Neuronal stem cell (in vitro differentiated cells): Measurements from ENCODE around the gene MORC3.

Experiments used
- DNase-seq: peaks from one replicate; pipeline ENCODE4 v3.0.0-alpha.2; 2013; ENCODE audit warnings: low spot score
- H2AFZ ChIP-seq: one replicate; pipeline ENCODE4 v1.6.1; 2013; ENCODE audit warnings: mild to moderate bottlenecking, low read length, inconsistent platforms
- H2AK5ac ChIP-seq: 2 replicates; pipeline ENCODE4 v1.6.1; 2013; ENCODE audit warnings: low read depth, mild to moderate bottlenecking, inconsistent platforms, low read length, moderate library complexity, mixed read lengths
- H2BK120ac ChIP-seq: 2 replicates; pipeline ENCODE4 v1.6.1; 2013; ENCODE audit warnings: low read depth, mild to moderate bottlenecking, inconsistent platforms, low read length, moderate library complexity, mixed read lengths
- H2BK12ac ChIP-seq: one replicate; pipeline ENCODE4 v1.6.1; 2013; ENCODE audit warnings: low read length, inconsistent platforms
- H2BK15ac ChIP-seq: 2 replicates; pipeline ENCODE4 v1.6.1; 2013; ENCODE audit warnings: mild to moderate bottlenecking, low read length, inconsistent platforms, mixed read lengths
- H2BK5ac ChIP-seq: one replicate; pipeline ENCODE4 v1.6.1; 2013; ENCODE audit warnings: inconsistent platforms, mild to moderate bottlenecking, low read length, moderate library complexity
- H3K14ac ChIP-seq: one replicate; pipeline ENCODE4 v1.6.1; 2013; ENCODE audit warnings: low read length, inconsistent platforms
- H3K18ac ChIP-seq: 2 replicates; pipeline ENCODE4 v1.6.1; 2013; ENCODE audit warnings: low read length, inconsistent platforms
- H3K23ac ChIP-seq: 2 replicates; pipeline ENCODE4 v1.6.1; 2013; ENCODE audit warnings: low read depth, mild to moderate bottlenecking, mixed read lengths, low read length, inconsistent platforms; ENCODE audit not compliant: poor library complexity
- H3K27ac ChIP-seq: replicated peaks from 3 replicates; pipeline ENCODE4 v1.5.1; 2013; ENCODE audit warnings: low read length, inconsistent platforms
- H3K27me3 ChIP-seq, 3 experiments: 2 replicates each; pipeline ENCODE4 v1.6.1; 2013; ENCODE audit warnings: low read length in 3 of 3, mild to moderate bottlenecking in 2 of 3, inconsistent platforms in 1 of 3, low read depth in 1 of 3, mixed read lengths in 1 of 3, moderate library complexity in 1 of 3; ENCODE audit not compliant: control insufficient read depth in 3 of 3, insufficient read depth in 3 of 3
- H3K36me3 ChIP-seq, 2 donors: replicated peaks in 1 of 2; 2 replicates each; pipeline ENCODE4 v1.6.1; 2013; ENCODE audit warnings: low read length in 2 of 2; ENCODE audit not compliant: control insufficient read depth in 2 of 2, insufficient read depth in 2 of 2
- H3K4ac ChIP-seq: 2 replicates; pipeline ENCODE4 v1.6.1; 2013; ENCODE audit warnings: inconsistent platforms, mild to moderate bottlenecking, low read length, moderate library complexity
- H3K4me1 ChIP-seq, 2 donors: 1 replicate in 1 of 2; 2 replicates in 1 of 2; pipeline ENCODE4 v1.6.1; 2013; ENCODE audit warnings: low read length in 2 of 2, low read depth in 1 of 2; ENCODE audit not compliant: control insufficient read depth in 2 of 2, insufficient read depth in 1 of 2
- H3K4me2 ChIP-seq: one replicate; pipeline ENCODE4 v1.6.1; 2013; ENCODE audit warnings: mild to moderate bottlenecking, low read length, inconsistent platforms; ENCODE audit not compliant: insufficient read depth, poor library complexity, severe bottlenecking
- H3K4me3 ChIP-seq, 2 donors: 2 replicates each; pipeline ENCODE4 v1.5.1; 2013; ENCODE audit warnings: low read length in 2 of 2, mild to moderate bottlenecking in 2 of 2, inconsistent platforms in 1 of 2, moderate library complexity in 1 of 2
- H3K79me1 ChIP-seq: one replicate; pipeline ENCODE4 v1.6.1; 2013; ENCODE audit warnings: low read depth, mild to moderate bottlenecking, inconsistent platforms, low read length, moderate library complexity
- H3K9ac ChIP-seq: one replicate; pipeline ENCODE4 v1.6.1; 2013; ENCODE audit warnings: mild to moderate bottlenecking, low read depth, low read length, inconsistent platforms; ENCODE audit not compliant: poor library complexity
- H3K9me3 ChIP-seq, 2 donors: replicated peaks in 1 of 2; 2 replicates each; pipeline versions ENCODE3 to v1.6.1; 2013; ENCODE audit warnings: low read length in 2 of 2, mild to moderate bottlenecking in 2 of 2, inconsistent platforms in 1 of 2, low read depth in 1 of 2, mixed read lengths in 1 of 2, moderate library complexity in 1 of 2; ENCODE audit not compliant: control insufficient read depth in 2 of 2, insufficient read depth in 1 of 2
- H4K8ac ChIP-seq: one replicate; pipeline ENCODE4 v1.6.1; 2013; ENCODE audit warnings: low read depth, mild to moderate bottlenecking, inconsistent platforms, low read length, moderate library complexity
- H4K91ac ChIP-seq: one replicate; pipeline ENCODE4 v1.6.1; 2013; ENCODE audit warnings: low read length, low read depth, mild to moderate bottlenecking, inconsistent platforms; ENCODE audit not compliant: poor library complexity
- WGBS, 2 donors: extraction: QIAGEN DNeasy Blood & Tissue Kit; methylation state at CpG; one replicate each; pipeline ENCODE4 v1.1.7; 2013; ENCODE audit warnings: missing lambda C conversion rate in 2 of 2, mixed read lengths in 1 of 2; ENCODE audit not compliant: insufficient read length in 2 of 2, insufficient replicate concordance in 1 of 2; ENCODE audit errors: extremely low coverage in 2 of 2; 5-methylcytosine and 5-hydroxymethylcytosine counted together

Gene MORC3

GRCh38 chr21:36325373-36326010 is 5.5 kb downstream of the MORC3 start:
- Histone ChIP-seq H3K9ac (no peak overlapping the region), H3K27me3 (no peaks in the 10 kb centered on the region), H3K14ac (no peak overlapping the region), H3K4me1 (peaks cover 3 to 4% of the 10 kb centered on the region in 2 donors), H4K8ac (no peak overlapping the region), H3K36me3 (peaks cover 0 to 65% of the 10 kb centered on the region in 2 donors), H3K23ac (no peak overlapping the region), H3K18ac (no peak overlapping the region), H3K27ac (no peak overlapping the region), H2BK15ac (no peak overlapping the region), H2BK5ac (no peak overlapping the region), H3K4me3 (no peak overlapping the region), H3K4ac (no peak overlapping the region), H4K91ac (no peak overlapping the region), H2AK5ac (no peak overlapping the region), H2BK12ac (no peak overlapping the region), H2BK120ac (no peak overlapping the region), H3K9me3 (peaks cover 0 to 2% of the 10 kb centered on the region in 2 donors), H3K79me1 (peaks cover 9% of the 10 kb centered on the region), H3K4me2 (no peak overlapping the region), H2AFZ (no peak overlapping the region)
- DNase-seq: no peak
- no CpG with 5 or more reads among the region's 8 CpGs for WGBS, 2 donors

GRCh38 chr21:36330904-36331303 is 10.9 kb downstream of the MORC3 start:
- peaks cover 4 to 82% of the 10 kb centered on the region in 2 donors for H3K36me3 ChIP-seq
- no peak overlapping the region for H3K4me3 ChIP-seq
- no peak overlapping the region for H3K9ac ChIP-seq
- H3K27ac ChIP-seq: no peak overlapping the region
- no peak overlapping the region for H3K14ac ChIP-seq
- H2BK120ac ChIP-seq: no peak overlapping the region
- H2BK5ac ChIP-seq: no peak overlapping the region
- peaks cover 11% of the 10 kb centered on the region for H3K79me1 ChIP-seq
- no peak for DNase-seq
- no peak overlapping the region for H4K8ac ChIP-seq
- no peak overlapping the region for H2AK5ac ChIP-seq
- no peak overlapping the region for H3K4me2 ChIP-seq
- no peak overlapping the region for H2BK12ac ChIP-seq
- WGBS, 2 donors: no CpG with 5 or more reads among the region's 2 CpGs
- no peak overlapping the region for H3K18ac ChIP-seq
- H3K27me3 ChIP-seq: no peaks in the 10 kb centered on the region
- no peaks in the 10 kb centered on the region for H3K9me3 ChIP-seq
- no peaks in the 10 kb centered on the region for H3K4me1 ChIP-seq
- H2AFZ ChIP-seq: no peak overlapping the region
- H2BK15ac ChIP-seq: no peak overlapping the region
- H3K4ac ChIP-seq: no peak overlapping the region
- H3K23ac ChIP-seq: no peak overlapping the region
- no peak overlapping the region for H4K91ac ChIP-seq

GRCh38 chr21:36337099-36337509 is 17.1 kb downstream of the MORC3 start:
- Histone ChIP-seq H2BK15ac (no peak overlapping the region), H2AK5ac (no peak overlapping the region), H3K4ac (no peak overlapping the region), H3K79me1 (peaks cover 4% of the 10 kb centered on the region), H3K4me2 (no peak overlapping the region), H3K14ac (no peak overlapping the region), H4K91ac (no peak overlapping the region), H3K9me3 (no peaks in the 10 kb centered on the region), H3K23ac (no peak overlapping the region), H4K8ac (no peak overlapping the region), H2AFZ (no peak overlapping the region), H3K36me3 (peaks cover 21 to 97% of the 10 kb centered on the region in 2 donors), H3K27me3 (no peaks in the 10 kb centered on the region), H2BK120ac (no peak overlapping the region), H3K4me1 (no peaks in the 10 kb centered on the region), H2BK12ac (no peak overlapping the region), H3K18ac (no peak overlapping the region), H3K9ac (no peak overlapping the region), H3K27ac (no peak overlapping the region), H2BK5ac (no peak overlapping the region), H3K4me3 (no peak overlapping the region)
- WGBS, 2 donors: no CpG with 5 or more reads among the region's 3 CpGs
- no peak for DNase-seq

- H3K36me3 ChIP-seq: peaks cover 23 to 98% of the 10 kb centered on the region in 2 donors
- no CpG with 5 or more reads among the region's 10 CpGs for WGBS, 2 donors
- H4K91ac ChIP-seq: no peak overlapping the region
These were observed 19.0 kb downstream of the MORC3 start for GRCh38 chr21:36338975-36339374.

More at GRCh38 chr21:36338975-36339374, 19.0 kb downstream of the MORC3 start:
- Histone ChIP-seq H3K14ac (no peak overlapping the region), H3K18ac (no peak overlapping the region), H2BK12ac (no peak overlapping the region), H2BK5ac (no peak overlapping the region), H3K9me3 (no peaks in the 10 kb centered on the region), H2BK15ac (no peak overlapping the region), H4K8ac (no peak overlapping the region), H3K4me1 (no peaks in the 10 kb centered on the region), H3K27ac (no peak overlapping the region), H2AK5ac (no peak overlapping the region), H3K9ac (no peak overlapping the region), H3K4me3 (no peak overlapping the region), H3K4me2 (no peak overlapping the region), H3K79me1 (peaks cover 2% of the 10 kb centered on the region), H2AFZ (no peak overlapping the region), H2BK120ac (no peak overlapping the region), H3K23ac (no peak overlapping the region), H3K4ac (no peak overlapping the region), H3K27me3 (no peaks in the 10 kb centered on the region)
- DNase-seq: no peak
